ENCODE results near the gene NXPH1. TPM values are rescaled to one million over a fixed set of nuclear protein-coding genes. Genes with fewer than 3 reads are reported as not detected.

NXPH1 gene
- total RNA-seq, 1 donor, result not detected

DNA sequence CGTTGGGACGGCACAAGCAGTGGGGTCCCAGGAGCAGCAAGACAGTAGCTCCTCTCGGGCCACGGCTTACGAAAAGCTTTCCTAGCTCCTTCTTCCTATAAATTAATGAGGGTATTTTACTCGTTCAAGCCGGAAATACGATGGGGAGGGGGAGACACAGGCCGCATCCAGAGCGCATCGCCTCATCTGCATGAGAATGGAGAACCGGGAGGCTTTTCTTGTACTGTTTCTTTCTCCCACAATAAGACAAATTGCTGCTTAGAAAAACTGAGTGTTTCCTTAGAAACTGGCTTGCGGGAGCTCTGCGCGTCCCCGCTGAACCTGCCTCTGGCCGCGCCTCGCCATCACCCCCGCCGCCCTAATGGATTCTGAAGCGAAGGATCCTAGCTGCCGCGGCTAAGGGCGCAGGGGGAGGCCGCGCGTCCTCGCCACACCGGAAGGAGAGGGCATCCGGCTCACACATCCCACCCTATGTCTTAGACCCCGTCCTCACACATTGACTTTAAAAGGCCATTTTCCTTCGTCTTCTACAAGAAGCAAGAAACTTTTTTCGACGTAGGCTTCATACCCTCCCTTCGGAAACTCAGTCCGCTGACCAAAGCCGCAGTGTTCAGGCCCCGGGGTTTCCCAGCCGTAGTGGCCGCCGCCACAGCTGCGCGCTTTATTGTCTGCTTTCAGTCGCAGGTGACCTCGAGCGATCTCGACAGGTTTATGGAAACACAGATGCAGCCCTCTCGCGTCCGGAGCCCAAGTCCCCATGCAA lies 8.8 kb downstream of the NXPH1 start:
- DNase-seq (ENCODE audit: insufficient read length, low spot score, missing footprints), result no peak
- no peak for TF ChIP-seq CTCF (IDR thresholded peaks at IDR 0.05; ENCODE audit: extremely low read depth, low read depth, low read length)
- Histone ChIP-seq H3K9me3 (ENCODE audit: low read depth, low read length) (no peaks in the 10 kb centered on the region), H3K27me3 (ENCODE audit: insufficient read depth, low read length) (peaks cover 20% of the 10 kb centered on the region), H3K79me2 (ENCODE audit: insufficient read depth, low read length) (no peaks in the 10 kb centered on the region), H3K4me1 (ENCODE audit: insufficient read depth, low read length) (no peaks in the 10 kb centered on the region), H3K36me3 (ENCODE audit: insufficient read depth, low read length) (no peaks in the 10 kb centered on the region), H3K27ac (ENCODE audit: low read depth, low read length) (no peak overlapping the region), H2AFZ (ENCODE audit: low read length) (no peak overlapping the region), H3K4me2 (ENCODE audit: insufficient read depth, low read length) (no peak overlapping the region), H3K4me3 (ENCODE audit: insufficient read depth, low read length) (no peak overlapping the region), H4K20me1 (ENCODE audit: insufficient read depth, low read length) (no peaks in the 10 kb centered on the region)

DNA sequence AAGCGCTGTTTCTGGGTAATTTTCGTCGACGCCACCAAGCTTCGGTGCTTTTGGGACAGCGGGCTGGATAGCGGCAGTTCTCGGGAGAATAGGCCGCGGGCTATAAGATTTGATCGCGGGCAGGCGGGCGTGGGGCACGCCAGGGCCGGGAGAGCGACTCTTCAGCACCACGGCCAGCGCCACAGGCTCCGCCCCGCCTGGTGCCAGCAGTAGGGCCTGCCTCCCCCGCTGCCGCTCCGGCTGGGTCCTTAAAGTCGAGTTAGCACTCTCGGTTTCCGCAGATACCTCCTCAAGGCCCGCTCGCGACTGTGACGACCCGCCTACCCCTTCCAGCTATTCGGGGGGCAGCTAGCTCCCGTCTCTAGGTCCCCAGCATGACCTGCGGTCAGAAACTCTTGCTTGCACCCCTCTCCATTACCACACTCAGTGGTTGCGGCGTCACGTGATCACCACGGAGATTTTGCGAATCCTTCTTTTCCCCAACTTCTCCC lies 9.4 kb downstream of the NXPH1 start:
- H3K9me3 ChIP-seq (ENCODE audit: low read depth, low read length), result no peaks in the 10 kb centered on the region
- H3K36me3 ChIP-seq (ENCODE audit: insufficient read depth, low read length), result no peaks in the 10 kb centered on the region
- no peaks in the 10 kb centered on the region for H4K20me1 ChIP-seq (ENCODE audit: insufficient read depth, low read length)
- H3K4me1 ChIP-seq (ENCODE audit: insufficient read depth, low read length), result no peaks in the 10 kb centered on the region
- TF ChIP-seq CTCF (IDR thresholded peaks at IDR 0.05; ENCODE audit: extremely low read depth, low read depth, low read length), result no peak
- peaks cover 20% of the 10 kb centered on the region for H3K27me3 ChIP-seq (ENCODE audit: insufficient read depth, low read length)
- H3K27ac ChIP-seq (ENCODE audit: low read depth, low read length), result no peak overlapping the region
- no peak overlapping the region for H3K4me2 ChIP-seq (ENCODE audit: insufficient read depth, low read length)
- no peaks in the 10 kb centered on the region for H3K79me2 ChIP-seq (ENCODE audit: insufficient read depth, low read length)
- DNase-seq (ENCODE audit: insufficient read length, low spot score, missing footprints), result no peak
- H2AFZ ChIP-seq (ENCODE audit: low read length), result no peak overlapping the region
- no peak overlapping the region for H3K4me3 ChIP-seq (ENCODE audit: insufficient read depth, low read length)

DNA sequence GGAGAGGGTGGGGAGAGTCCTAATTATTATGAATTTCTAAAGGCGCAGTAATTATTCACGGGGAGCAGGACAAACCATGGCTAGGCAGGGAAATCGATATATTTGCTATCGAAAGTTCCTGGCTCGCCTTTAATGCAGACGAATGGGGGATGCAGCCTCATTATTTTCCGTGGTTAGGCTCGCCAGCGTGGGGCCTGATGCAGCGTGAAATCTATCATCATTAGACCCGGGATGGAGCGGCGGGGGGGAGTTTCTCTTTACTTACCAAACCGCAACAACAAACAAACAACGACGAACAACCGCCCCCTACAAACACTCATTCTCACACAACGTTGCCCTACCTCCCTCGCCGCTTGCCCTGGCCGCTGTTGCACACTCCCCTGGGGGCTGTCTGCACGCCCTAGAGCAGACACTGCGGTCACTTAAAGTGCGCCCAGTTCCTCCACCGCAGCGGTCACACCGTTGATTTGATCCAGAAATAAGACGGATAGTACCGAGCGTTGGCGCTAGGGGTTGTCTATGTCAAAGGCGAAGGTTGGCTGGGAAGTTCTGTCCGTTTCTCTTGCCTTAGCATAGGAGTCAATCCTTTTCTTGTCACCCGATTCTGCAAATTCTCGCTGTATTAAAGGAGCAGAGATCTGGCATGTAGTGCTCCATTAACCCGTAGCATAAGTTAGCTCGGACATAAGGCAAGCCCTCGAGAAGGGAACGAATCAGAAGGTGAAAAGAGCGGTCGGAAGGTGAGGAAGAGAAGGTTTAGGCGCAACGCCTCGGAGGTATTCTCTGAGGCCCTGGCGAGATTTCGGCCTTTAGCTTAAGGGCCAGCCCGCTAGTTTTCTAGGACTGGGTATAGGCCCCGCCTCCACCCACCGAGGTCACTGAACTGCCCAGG lies 10.4 kb downstream of the NXPH1 start:
- Histone ChIP-seq H3K36me3 (ENCODE audit: insufficient read depth, low read length) (no peaks in the 10 kb centered on the region), H3K4me2 (ENCODE audit: insufficient read depth, low read length) (no peak overlapping the region), H3K4me1 (ENCODE audit: insufficient read depth, low read length) (no peaks in the 10 kb centered on the region), H3K4me3 (ENCODE audit: insufficient read depth, low read length) (no peak overlapping the region), H3K27me3 (ENCODE audit: insufficient read depth, low read length) (peaks cover 20% of the 10 kb centered on the region), H3K79me2 (ENCODE audit: insufficient read depth, low read length) (no peaks in the 10 kb centered on the region), H3K9me3 (ENCODE audit: low read depth, low read length) (no peaks in the 10 kb centered on the region), H4K20me1 (ENCODE audit: insufficient read depth, low read length) (no peaks in the 10 kb centered on the region), H2AFZ (ENCODE audit: low read length) (no peak overlapping the region), H3K27ac (ENCODE audit: low read depth, low read length) (no peak overlapping the region)
- no peak for DNase-seq (ENCODE audit: insufficient read length, low spot score, missing footprints)
- TF ChIP-seq CTCF (IDR thresholded peaks at IDR 0.05; ENCODE audit: extremely low read depth, low read depth, low read length), result no peak

- Histone ChIP-seq H4K20me1 (ENCODE audit: insufficient read depth, low read length) (no peaks in the 10 kb centered on the region), H3K79me2 (ENCODE audit: insufficient read depth, low read length) (no peaks in the 10 kb centered on the region), H3K4me3 (ENCODE audit: insufficient read depth, low read length) (no peak overlapping the region), H3K27me3 (ENCODE audit: insufficient read depth, low read length) (peaks cover 20% of the 10 kb centered on the region), H3K4me1 (ENCODE audit: insufficient read depth, low read length) (no peaks in the 10 kb centered on the region), H3K36me3 (ENCODE audit: insufficient read depth, low read length) (no peaks in the 10 kb centered on the region), H3K27ac (ENCODE audit: low read depth, low read length) (no peak overlapping the region), H3K4me2 (ENCODE audit: insufficient read depth, low read length) (no peak overlapping the region), H3K9me3 (ENCODE audit: low read depth, low read length) (no peaks in the 10 kb centered on the region), H2AFZ (ENCODE audit: low read length) (no peak overlapping the region)
- no peak for TF ChIP-seq CTCF (IDR thresholded peaks at IDR 0.05; ENCODE audit: extremely low read depth, low read depth, low read length)
- no peak for DNase-seq (ENCODE audit: insufficient read length, low spot score, missing footprints)
These were observed 11.0 kb downstream of the NXPH1 start for GRCh38 chr7:8444468-8444769.

All from osteoblast (primary cell).